ENCODE results near the gene CAMTA1.
A peak's percentile ranks its signal among the peaks of the same experiment; 100 is the strongest.

CAMTA1 gene

DNA sequence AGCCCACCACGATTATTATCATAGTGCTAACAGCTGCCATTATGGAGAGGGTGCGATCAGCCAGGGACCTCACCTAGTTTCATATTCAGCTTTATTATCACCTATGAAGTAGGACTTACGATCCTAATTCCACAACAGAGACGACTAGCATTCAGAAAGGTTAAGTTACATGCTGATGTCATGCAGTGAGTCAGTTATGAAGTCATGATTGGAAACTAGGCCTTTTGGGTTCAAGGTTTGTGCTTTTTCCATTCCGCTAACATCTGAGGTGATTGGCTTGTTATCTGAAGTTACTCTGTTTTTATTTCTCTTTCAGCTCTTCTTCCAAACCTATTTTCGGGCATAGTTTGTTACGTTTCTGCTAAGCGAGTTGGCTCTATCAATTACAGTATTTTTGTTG lies 251.1 kb downstream of the CAMTA1 start:
- TF ChIP-seq POLR2A (IDR thresholded peaks at IDR 0.05; ENCODE audit: low read length), result no peak
- TF ChIP-seq GATA1 (IDR thresholded peaks at IDR 0.05; ENCODE audit: low read depth, low read length), result no peak
- no peak for DNase-seq

DNA sequence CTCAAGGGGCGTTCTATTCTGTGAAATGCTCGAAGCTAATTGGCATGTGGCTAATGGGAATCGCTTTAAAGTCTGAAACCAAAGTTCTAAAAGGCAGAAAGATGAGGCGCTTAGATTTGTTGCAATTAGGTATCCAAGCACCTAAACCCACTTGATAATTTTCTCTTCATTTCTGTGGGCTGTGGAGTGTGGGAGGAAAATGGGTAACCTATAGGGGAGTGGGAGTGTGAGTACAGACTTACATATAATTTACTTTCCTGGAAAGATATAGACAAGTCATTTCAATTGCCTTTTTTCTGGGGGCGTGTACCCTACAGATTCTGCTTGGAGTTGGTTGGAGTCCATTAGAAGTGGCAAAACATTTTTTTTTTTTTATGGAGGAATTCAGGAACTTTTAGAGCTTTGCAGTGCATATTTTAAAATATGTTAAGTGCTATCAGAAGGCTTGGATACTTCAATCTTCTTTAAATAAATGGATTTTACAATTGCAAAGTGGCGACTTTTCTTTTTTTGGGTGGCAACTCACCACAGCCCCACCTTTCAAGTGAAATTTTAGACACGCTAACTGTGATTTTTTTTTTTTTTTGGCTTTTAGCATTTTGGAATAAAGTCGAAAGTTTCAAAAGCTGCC lies 254.5 kb downstream of the CAMTA1 start:
- TF ChIP-seq POLR2A (IDR thresholded peaks at IDR 0.05; ENCODE audit: low read length), result no peak
- DNase-seq, result no peak

GRCh38 chr1:7040969-7041695 lies 255.9 kb downstream of the CAMTA1 start:
- TF ChIP-seq GATA1 (IDR thresholded peaks at IDR 0.05; ENCODE audit: low read depth, low read length) (no peak), POLR2A (IDR thresholded peaks at IDR 0.05; ENCODE audit: low read length) (no peak)
- no peak for DNase-seq

DNA sequence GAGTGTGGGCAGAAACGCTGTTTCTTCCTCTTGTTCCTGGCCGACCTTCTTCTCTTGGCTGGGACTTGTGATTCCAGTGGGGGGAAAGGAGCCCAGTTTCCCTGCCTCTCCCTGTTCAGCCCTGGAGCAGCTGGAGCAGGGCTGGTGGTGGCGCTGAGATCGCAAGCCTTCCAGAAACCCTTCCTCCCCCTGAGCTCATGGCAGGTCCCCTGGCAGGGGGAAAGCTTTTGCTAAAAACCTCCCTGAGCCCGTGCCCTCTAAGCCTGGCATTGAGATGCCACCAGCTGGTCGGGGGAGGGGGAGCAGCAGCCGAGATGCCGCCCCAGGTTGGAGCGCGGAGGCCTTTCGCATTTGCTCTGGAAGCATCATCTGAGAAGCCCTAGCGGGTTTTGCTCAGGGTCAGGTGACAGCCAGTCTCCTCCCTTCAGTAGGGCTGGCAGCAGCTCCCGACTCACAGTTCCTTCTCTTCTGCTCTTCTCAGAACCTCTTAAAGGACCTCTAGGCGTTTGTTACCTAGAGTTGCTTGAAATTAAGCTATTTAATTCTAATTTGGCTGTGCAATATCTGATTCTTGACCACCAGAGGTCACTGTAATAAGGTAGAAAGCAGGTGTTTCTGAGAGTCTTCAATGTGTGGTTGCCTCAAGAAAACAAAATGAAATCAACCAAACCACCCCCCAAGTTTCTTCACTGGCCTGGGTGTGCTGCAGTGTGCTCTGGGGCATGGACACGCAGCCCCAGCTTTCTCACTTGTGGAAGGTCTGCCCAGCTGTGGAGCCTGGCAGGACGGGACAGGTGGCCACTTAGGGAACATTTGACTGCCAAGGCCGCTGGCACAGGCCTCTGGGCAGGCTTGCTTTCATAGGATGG lies 257.3 kb downstream of the CAMTA1 start:
- TF ChIP-seq GATA1 (IDR thresholded peaks at IDR 0.05; ENCODE audit: low read depth, low read length), result no peak
- TF ChIP-seq POLR2A (IDR thresholded peaks at IDR 0.05; ENCODE audit: low read length), result no peak
- DNase-seq, result peak in 1 of 2 experiments; percentile 28

DNA sequence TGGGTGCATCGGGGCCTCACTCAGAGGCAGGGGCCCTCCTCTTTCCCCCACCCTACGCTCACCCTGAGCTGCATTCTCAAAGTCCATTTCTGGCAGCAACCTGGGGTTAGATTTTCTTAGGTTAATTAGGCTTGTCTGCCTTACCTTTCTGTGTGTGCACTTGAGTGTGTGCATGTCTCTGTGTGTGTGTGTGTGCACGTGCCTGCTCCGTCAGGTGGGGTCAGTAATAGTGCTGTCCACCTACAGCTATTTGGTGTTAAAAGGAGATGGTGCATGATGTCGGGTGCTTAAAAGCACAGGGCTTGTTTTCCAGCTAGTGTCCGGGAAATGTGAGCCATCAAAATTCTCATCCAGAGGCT lies 257.9 kb downstream of the CAMTA1 start:
- DNase-seq, result no peak
- TF ChIP-seq GATA1 (IDR thresholded peaks at IDR 0.05; ENCODE audit: low read depth, low read length), result no peak
- TF ChIP-seq POLR2A (IDR thresholded peaks at IDR 0.05; ENCODE audit: low read length), result no peak

GRCh38 chr1:7043719-7044535 lies 258.7 kb downstream of the CAMTA1 start:
- DNase-seq, result no peak
- TF ChIP-seq POLR2A (IDR thresholded peaks at IDR 0.05; ENCODE audit: low read length) (no peak), GATA1 (IDR thresholded peaks at IDR 0.05; ENCODE audit: low read depth, low read length) (no peak)

DNA sequence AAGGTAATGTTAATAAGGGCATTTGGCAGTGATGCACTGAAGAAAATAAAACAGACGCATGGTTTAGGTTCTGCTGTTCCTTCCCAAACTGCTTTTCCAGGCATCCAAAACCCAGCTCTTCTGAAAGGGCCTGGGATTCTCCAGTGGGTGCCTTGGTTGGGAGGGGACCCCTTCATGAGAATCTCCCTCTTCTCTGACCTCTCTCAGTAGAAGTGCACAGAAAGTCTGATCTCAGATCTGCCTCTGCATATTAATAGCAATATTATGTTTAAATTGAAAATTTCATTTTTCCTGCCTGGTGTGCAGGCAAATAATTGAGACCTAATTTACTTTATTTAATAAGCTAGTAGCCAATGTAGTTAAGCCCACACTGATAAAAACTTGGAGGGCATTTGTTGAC lies 260.6 kb downstream of the CAMTA1 start:
- TF ChIP-seq GATA1 (IDR thresholded peaks at IDR 0.05; ENCODE audit: low read depth, low read length) (no peak), POLR2A (IDR thresholded peaks at IDR 0.05; ENCODE audit: low read length) (no peak)
- DNase-seq, result no peak

DNA sequence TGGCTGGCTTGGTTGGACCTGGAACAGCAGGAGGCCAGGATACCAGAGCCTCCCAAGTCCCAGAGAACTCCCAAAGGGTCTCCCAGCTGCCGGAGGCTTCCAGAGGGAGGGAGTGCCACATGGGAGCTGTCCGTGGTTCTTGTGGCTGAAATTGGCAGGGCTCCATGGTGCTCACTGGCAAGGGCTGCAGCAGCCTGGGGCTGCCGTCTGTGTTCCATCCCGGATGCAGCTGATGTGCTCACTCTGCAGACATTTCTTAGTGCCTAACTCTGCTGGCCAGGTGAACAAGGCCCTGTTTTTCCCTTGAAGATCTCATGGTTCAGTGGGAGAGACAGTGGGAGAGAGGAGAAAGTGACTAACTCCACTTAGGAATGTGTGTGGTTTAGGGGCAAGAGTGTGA lies 261.1 kb downstream of the CAMTA1 start:
- no peak for DNase-seq
- TF ChIP-seq GATA1 (IDR thresholded peaks at IDR 0.05; ENCODE audit: low read depth, low read length) (no peak), POLR2A (IDR thresholded peaks at IDR 0.05; ENCODE audit: low read length) (no peak)

- no peak for DNase-seq
- no peak for TF ChIP-seq GATA1 (IDR thresholded peaks at IDR 0.05; ENCODE audit: low read depth, low read length)
Measured at GRCh38 chr1:7046891-7047290, 261.6 kb downstream of the CAMTA1 start.

DNA sequence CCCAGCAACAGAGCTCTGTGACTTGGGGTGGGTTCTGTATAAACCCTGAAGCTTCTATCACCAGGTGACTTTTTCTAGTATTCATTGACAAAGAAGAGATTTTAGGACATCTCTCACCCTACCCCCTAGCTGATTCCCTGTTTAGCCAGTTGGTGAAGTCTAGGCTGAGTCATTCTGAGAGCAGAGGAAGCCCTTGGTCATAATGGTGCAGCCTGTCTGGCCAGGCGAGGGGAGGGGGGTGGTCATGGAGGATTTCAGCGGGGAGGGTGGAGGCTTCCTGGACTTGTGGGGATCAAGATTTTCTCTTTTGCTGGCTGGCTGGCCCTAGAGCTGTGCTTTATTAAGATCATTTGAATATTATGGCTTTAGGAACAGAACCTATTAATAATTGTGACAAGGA lies 262.6 kb downstream of the CAMTA1 start:
- TF ChIP-seq POLR2A (IDR thresholded peaks at IDR 0.05; ENCODE audit: low read length) (no peak), GATA1 (IDR thresholded peaks at IDR 0.05; ENCODE audit: low read depth, low read length) (no peak)

GRCh38 chr1:7048395-7048794 lies 263.1 kb downstream of the CAMTA1 start:
- no peak for DNase-seq
- TF ChIP-seq GATA1 (IDR thresholded peaks at IDR 0.05; ENCODE audit: low read depth, low read length) (no peak), POLR2A (IDR thresholded peaks at IDR 0.05; ENCODE audit: low read length) (no peak)

More for the DNA sequence above, 262.6 kb downstream of the CAMTA1 start:
- DNase-seq, result no peak

DNA sequence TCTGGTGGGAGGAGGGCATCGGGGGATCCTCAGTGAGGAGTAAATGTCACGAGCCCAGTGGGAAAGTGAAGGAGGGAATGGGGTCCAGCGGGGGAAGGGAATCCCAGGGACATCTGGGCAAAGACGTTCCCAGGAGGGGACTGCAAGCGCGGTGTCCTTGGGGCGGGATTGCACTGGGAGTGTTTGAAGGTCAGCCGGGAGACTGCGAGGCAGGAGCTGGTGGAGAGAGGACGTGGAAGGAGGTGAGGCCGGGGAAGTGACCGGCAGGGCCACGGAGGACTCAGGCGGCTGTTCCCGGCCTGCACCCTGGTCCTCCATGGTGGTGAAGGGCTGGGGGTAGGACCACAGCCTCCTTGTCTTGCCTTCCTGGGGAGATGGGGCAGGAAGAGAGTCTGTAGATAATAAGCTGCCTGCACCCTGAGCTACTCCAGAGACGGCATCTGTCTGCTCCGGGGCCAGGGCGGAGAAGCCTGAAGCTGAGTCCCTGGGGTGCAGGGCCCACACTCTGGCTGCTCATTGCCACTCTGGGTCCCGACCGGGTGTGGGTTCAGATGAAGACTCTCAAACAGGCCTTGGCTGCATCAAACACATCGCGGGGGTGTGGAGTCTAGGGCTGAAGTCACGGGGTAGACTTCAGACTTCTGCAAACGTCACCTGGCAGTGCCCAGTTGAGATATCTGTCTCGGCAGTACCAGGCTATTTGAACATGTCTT lies 264.8 kb downstream of the CAMTA1 start:
- TF ChIP-seq GATA1 (IDR thresholded peaks at IDR 0.05; ENCODE audit: low read depth, low read length) (no peak), POLR2A (IDR thresholded peaks at IDR 0.05; ENCODE audit: low read length) (no peak)
- no peak for DNase-seq

Measured in erythroblast (primary cell).